ACC112 (cell line): ENCODE measurements around the gene TFB2M.
"Not testable (repeated sequence)": the region's sequence is repeated elsewhere in the genome, so short reads cannot be mapped to it uniquely, and the experiment has no call there.

Experiments used
- H2AFZ ChIP-seq: fragments of 200-600 bp; sonication (generic); one replicate; pipeline ENCODE4 v1.6.0; 2017; ENCODE audit warnings: antibody characterized with exemption, low read length; ENCODE audit not compliant: unreplicated experiment
- H3K27ac ChIP-seq: fragments of 200-600 bp; sonication (generic); 2 replicates; pipeline ENCODE4 v1.5.1; 2014; ENCODE audit warnings: low read depth, mild to moderate bottlenecking, antibody characterized with exemption, low read length, moderate library complexity
- H3K27me3 ChIP-seq: fragments of 200-600 bp; sonication (generic); 2 replicates; pipeline ENCODE4 v1.6.1; 2014; ENCODE audit warnings: mild to moderate bottlenecking, antibody characterized with exemption, low read length, moderate library complexity, mixed read lengths; ENCODE audit not compliant: insufficient read depth
- H3K36me3 ChIP-seq: fragments of 200-600 bp; sonication (generic); 2 replicates; pipeline ENCODE4 v1.6.1; 2016; ENCODE audit warnings: mild to moderate bottlenecking, antibody characterized with exemption, low read length, moderate library complexity, mixed read lengths; ENCODE audit not compliant: insufficient read depth
- H3K4me1 ChIP-seq: fragments of 200-600 bp; sonication (generic); one replicate; pipeline ENCODE4 v1.6.1; 2016; ENCODE audit warnings: low read length, mixed read lengths; ENCODE audit not compliant: insufficient read depth, unreplicated experiment, control insufficient read depth
- H3K4me3 ChIP-seq: fragments of 200-600 bp; sonication (generic); 2 replicates; pipeline ENCODE4 v1.5.1; 2014; ENCODE audit warnings: mild to moderate bottlenecking, low read depth, low read length
- H3K79me2 ChIP-seq: fragments of 200-600 bp; sonication (generic); one replicate; pipeline ENCODE4 v1.6.0; 2016; ENCODE audit warnings: low read length; ENCODE audit not compliant: control insufficient read depth, unreplicated experiment, insufficient read depth

Gene TFB2M

DNA sequence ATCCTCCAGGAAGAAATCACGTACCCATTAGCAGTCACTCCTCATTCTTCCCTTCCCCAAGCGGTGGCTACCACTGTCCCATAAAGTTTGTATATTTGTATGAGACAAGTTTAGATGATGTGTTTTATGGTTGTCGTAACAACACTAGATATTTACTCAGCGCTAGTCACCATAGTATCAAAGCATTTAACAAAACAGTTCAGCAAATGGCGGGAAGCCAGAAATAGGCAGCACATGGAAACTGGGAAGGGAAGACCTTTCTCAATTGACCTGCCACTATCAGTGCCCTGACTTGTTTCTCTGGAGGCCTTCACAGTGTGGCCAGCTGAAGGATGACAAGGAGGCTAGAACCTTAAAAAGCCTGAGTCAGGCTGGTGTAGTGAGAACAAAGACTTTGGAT, 31.3 kb upstream of the TFB2M start:
- Histone ChIP-seq H2AFZ (no peak overlapping the region), H3K79me2 (peaks cover 34% of the 10 kb centered on the region), H3K36me3 (peaks cover 12% of the 10 kb centered on the region; the same call in 1 of the 2 replicates), H3K4me1 (peaks cover 29% of the 10 kb centered on the region), H3K4me3 (no peak overlapping the region), H3K27ac (peak overlapping the region; percentile 84), H3K27me3 (no peaks in the 10 kb centered on the region)

DNA sequence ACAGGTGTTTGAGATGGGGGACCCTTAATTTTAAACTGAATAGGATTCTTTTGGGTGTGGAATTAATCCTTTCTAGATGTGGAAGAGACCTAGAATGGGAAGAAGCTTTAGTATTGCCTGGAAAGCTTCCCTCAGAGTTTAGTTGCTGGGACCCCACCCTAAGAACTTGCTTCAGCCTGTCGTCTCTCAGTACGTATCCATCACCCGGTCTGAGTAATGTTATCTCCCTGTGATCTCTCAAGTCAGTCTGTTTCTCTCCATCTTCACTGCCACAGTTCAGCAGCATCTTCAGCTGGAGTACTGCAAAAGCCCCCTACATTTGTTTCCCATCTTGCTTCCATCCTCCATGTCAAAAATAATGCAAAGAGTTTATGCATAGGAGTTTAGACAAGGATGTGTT, 29.1 kb upstream of the TFB2M start:
- H3K79me2 ChIP-seq, result peaks cover 39% of the 10 kb centered on the region
- H2AFZ ChIP-seq, result no peak overlapping the region
- no peaks in the 10 kb centered on the region for H3K27me3 ChIP-seq
- no peak overlapping the region for H3K27ac ChIP-seq
- H3K4me1 ChIP-seq, result peaks cover 43% of the 10 kb centered on the region
- H3K36me3 ChIP-seq, result peaks cover 12% of the 10 kb centered on the region; the same call in 1 of the 2 replicates
- no peak overlapping the region for H3K4me3 ChIP-seq

DNA sequence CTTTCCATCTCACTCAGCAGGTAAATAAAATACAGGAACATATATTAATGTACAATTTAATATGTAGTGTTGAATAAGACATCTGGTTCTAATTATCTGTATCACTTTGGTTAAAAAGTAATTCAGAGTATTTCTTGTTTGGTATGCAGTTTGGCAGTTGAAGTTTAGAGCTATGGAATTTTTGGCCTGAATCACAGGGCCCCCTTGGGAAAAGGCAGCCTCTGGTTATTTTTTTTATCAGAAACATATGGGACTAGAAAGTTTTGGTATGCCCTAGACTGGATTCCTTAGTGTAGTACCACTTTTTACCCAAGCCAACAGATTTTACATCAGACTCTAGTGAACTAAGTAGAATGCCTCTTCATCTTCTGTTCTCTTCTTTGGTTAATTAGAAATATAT, 26.6 kb upstream of the TFB2M start:
- H3K79me2 ChIP-seq, result peaks cover 34% of the 10 kb centered on the region
- H2AFZ ChIP-seq, result no peak overlapping the region
- no peak overlapping the region for H3K4me3 ChIP-seq
- peaks cover 47% of the 10 kb centered on the region for H3K4me1 ChIP-seq
- peaks cover 12% of the 10 kb centered on the region; the same call in 1 of the 2 replicates for H3K36me3 ChIP-seq
- peak overlapping the region; percentile 83 for H3K27ac ChIP-seq
- H3K27me3 ChIP-seq, result no peaks in the 10 kb centered on the region

DNA sequence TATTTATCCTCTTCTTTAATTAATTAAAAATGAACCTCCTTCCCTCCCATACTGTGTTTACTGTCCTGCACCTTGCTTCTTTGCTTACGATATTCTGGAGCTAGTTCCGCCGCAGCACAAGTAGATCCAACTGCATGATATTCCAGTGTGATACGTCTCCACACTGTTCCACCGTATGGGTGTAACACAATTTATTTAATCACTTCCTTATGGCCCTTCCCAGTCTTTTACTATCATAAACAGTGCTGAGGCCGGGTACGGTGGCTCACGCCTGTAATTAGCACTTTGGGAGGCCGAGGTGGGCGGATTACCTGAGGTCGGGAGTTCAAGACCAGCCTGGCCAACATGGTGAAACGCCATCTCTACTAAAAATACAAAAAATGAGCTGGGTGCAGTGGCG, 25.9 kb upstream of the TFB2M start:
- Histone ChIP-seq H3K79me2 (peaks cover 34% of the 10 kb centered on the region), H3K4me1 (peaks cover 47% of the 10 kb centered on the region), H3K27me3 (no peaks in the 10 kb centered on the region), H3K27ac (peak overlapping the region; percentile 83), H2AFZ (no peak overlapping the region), H3K4me3 (no peak overlapping the region), H3K36me3 (peaks cover 12% of the 10 kb centered on the region; the same call in 1 of the 2 replicates)

DNA sequence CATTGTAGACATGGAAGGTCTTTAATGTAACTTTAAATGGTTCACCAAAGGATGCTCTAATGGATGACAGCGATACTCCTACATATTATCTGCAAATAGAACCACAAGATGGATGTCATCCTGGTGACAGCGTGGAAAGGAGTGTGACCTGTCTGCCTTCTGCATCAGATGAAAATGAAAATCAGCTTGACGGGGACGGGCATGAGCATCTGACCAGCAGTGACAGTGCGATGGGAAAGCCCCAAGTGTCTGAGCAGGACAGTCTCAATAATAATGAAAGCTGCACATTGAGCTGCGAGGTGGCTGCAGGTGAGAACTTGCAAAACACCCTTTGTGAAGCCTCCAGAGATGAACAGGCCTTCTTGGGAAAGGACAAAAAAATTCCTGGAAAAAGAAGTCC, 25.4 kb upstream of the TFB2M start:
- Histone ChIP-seq H3K79me2 (peaks cover 33% of the 10 kb centered on the region), H3K4me3 (no peak overlapping the region), H3K27ac (0 out of 2 replicates have a peak overlapping the region, but pooled peaks have one; percentile 83), H3K4me1 (peaks cover 43% of the 10 kb centered on the region), H2AFZ (no peak overlapping the region), H3K27me3 (no peaks in the 10 kb centered on the region), H3K36me3 (peaks cover 8% of the 10 kb centered on the region; the same call in 1 of the 2 replicates)

DNA sequence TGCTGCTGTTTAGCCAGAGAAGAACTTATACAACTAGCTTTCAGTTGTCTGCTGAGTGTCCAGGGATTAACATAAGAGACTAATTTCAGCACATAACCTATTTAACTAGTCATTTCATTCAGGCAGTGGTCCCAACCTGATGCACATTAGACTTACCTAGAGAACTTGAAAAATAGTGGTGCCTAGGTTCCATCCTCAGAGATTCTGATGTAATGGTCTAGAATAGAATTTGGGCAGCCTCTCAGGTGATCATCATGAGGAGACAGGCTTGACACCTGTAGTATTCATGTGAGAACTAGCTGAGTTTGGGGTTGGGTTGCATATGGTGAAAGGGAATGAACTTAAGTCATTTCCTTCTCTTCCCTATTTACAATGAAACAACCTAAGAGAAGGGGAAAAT, 25.0 kb upstream of the TFB2M start:
- H3K36me3 ChIP-seq, result 0 out of 2 replicates have a peak, but pooled peaks cover 7% of the 10 kb centered on the region
- H3K4me1 ChIP-seq, result peaks cover 43% of the 10 kb centered on the region
- H3K27ac ChIP-seq, result no peak overlapping the region
- no peaks in the 10 kb centered on the region for H3K27me3 ChIP-seq
- no peak overlapping the region for H3K4me3 ChIP-seq
- H3K79me2 ChIP-seq, result peaks cover 32% of the 10 kb centered on the region
- no peak overlapping the region for H2AFZ ChIP-seq

DNA sequence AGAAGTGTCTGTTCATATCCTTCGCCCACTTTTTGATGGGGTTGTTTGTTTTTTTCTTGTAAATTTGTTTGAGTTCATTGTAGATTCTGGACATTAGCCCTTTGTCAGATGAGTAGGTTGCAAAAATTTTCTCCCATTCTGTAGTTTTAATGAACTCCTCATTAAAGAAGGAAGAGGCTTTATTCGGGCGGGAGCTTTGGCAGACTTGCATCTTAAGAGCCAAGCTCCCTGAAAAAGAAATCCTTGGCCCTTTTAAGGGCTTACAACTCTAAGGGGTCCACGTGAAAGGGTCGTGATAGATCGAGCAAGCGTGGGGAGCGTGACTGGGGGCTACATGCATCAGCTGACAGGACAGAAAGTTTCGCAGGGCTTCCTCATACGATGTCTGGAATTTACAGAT, 23.9 kb upstream of the TFB2M start:
- not testable (repeated sequence) for H3K36me3 ChIP-seq, H3K27ac ChIP-seq, H2AFZ ChIP-seq, H3K27me3 ChIP-seq, H3K4me3 ChIP-seq
- Histone ChIP-seq H3K79me2 (peaks cover 29% of the 10 kb centered on the region), H3K4me1 (peaks cover 43% of the 10 kb centered on the region)

DNA sequence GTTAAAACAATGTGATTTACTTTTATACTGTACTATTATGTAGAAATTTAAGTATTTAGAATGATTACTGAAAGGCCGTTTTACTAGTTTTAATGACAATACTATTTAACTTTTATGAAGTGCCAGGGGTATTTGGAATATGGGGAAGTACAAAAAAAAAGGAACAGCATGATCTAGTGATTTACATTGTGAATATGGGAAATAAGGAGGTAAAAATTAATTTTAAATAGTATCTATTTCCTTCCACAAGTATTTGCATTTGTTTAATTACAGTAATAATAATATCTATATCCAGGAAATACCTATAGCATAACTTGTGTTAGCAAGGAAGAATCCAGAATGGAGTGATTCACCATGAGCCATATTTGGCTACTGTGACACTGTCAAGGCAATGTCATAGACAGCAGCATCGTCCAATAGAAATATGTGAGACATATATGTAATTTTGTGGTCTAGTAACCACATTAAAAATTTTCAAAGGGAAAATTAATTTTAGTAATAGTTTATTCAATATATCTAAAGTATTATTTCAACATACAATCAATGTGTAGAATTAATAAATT, 22.2 kb upstream of the TFB2M start:
- Histone ChIP-seq H2AFZ (no peak overlapping the region), H3K4me3 (peak overlapping the region; percentile 57; the same call in 1 of the 2 replicates), H3K27me3 (no peaks in the 10 kb centered on the region), H3K4me1 (peaks cover 41% of the 10 kb centered on the region), H3K36me3 (no peaks in the 10 kb centered on the region), H3K79me2 (peaks cover 35% of the 10 kb centered on the region), H3K27ac (peak overlapping the region; percentile 88)

DNA sequence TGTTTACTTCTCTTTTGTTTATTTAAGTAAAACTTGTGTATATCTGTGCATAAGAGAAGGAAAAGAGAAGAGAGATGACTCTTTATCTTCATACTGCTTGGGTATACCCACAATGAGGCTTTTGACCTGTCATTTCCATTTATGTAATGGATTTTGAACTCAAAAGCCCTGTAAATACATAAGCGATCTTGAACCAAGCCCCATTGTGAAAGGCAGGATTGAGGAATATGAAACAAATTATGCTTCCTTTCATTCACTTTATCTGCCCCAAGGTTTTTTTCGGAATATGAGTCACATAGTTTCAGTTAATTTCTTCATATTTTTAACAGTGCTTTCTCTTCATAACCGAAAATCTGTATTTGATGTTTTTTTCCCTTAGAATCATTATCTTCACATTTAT, 21.5 kb upstream of the TFB2M start:
- peak overlapping the region; percentile 57 for H3K4me3 ChIP-seq
- peaks cover 37% of the 10 kb centered on the region for H3K79me2 ChIP-seq
- peak overlapping the region; percentile 53 for H2AFZ ChIP-seq
- peak overlapping the region; percentile 88 for H3K27ac ChIP-seq
- no peaks in the 10 kb centered on the region for H3K36me3 ChIP-seq
- no peaks in the 10 kb centered on the region for H3K27me3 ChIP-seq
- peaks cover 43% of the 10 kb centered on the region for H3K4me1 ChIP-seq

DNA sequence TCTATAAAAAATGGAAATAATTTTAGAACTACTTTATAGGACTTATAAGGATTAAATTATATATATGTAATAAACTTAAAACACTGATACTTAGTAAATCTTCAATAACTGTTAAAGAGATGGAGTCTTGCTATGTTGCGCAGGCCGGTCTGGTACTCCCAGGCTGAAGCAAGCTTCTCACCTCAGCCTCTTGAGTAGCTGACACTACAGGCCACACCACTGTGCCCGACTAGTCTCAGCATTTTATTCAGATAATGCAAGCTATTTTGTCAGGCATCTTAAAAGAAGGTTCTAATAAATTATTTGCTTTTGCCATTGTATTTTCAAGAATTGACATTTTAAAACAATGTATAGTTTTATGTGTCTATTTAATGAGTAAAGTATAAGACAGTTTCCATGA, 21.0 kb upstream of the TFB2M start:
- Histone ChIP-seq H3K79me2 (peaks cover 37% of the 10 kb centered on the region), H3K4me3 (peak overlapping the region; percentile 57), H2AFZ (no peak overlapping the region), H3K4me1 (peaks cover 37% of the 10 kb centered on the region), H3K27ac (peak overlapping the region; percentile 88), H3K27me3 (no peaks in the 10 kb centered on the region), H3K36me3 (no peaks in the 10 kb centered on the region)

DNA sequence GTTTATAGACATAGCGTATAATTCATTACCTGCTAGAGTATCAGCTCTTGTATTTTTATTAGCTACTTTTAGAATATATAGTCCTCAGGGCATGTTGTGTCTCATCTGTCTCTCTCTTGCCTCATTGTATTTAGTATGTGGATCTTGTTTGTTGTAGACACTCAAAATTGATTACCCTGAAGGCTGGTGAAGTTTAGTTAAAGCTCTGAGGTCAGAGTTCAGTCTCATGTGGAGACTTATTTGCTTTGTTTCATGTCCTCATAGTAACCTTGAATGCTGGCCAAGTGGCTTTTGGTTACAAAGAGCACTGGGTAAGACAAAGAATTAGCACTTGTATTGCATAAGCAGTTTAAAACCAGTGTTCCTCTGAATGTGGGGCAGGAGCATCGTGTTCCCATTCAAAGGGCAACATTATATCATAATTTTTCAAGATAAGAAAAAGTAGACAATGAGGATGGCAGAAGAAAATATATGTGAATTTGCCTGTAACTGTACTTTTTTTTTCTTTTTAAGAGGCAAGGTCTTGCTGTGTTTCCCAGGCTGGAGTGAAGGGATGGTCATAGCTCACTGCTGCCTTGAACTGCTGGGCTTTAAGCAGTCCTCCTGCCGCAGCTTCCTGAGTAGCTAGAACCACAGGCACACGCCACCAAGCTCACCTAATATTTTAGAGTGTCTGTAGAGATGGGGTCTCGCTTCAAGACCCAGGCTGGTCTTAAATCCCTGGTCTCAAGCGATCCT, 17.6 kb upstream of the TFB2M start:
- H2AFZ ChIP-seq, result no peak overlapping the region
- no peaks in the 10 kb centered on the region for H3K36me3 ChIP-seq
- H3K4me1 ChIP-seq, result peaks cover 35% of the 10 kb centered on the region
- no peaks in the 10 kb centered on the region for H3K27me3 ChIP-seq
- H3K79me2 ChIP-seq, result peaks cover 39% of the 10 kb centered on the region
- H3K27ac ChIP-seq, result peak overlapping the region; percentile 48
- H3K4me3 ChIP-seq, result no peak overlapping the region
